Keratinocyte (primary cell): ENCODE results near the gene MPV17L2.
"Not testable (repeated sequence)": the region's sequence is repeated elsewhere in the genome, so short reads cannot be mapped to it uniquely, and the experiment has no call there.

Source experiments
- CTCF ChIP-seq, 3 experiments: IDR thresholded peaks in 1 of 3; conservative IDR thresholded peaks in 1 of 3; optimal IDR thresholded peaks in 1 of 3; 2 replicates in 2 of 3; 3 replicates in 1 of 3; pipeline versions ENCODE3 to v1.5.1; 2011; ENCODE audit warnings: low read length in 3 of 3, mild to moderate bottlenecking in 3 of 3, moderate library complexity in 2 of 3, control low read depth in 1 of 3, inconsistent platforms in 1 of 3; ENCODE audit not compliant: insufficient read depth in 2 of 3; ENCODE audit errors: extremely low read depth in 1 of 3
- EZH2 ChIP-seq: IDR thresholded peaks from one replicate; pipeline ENCODE4 v1.6.1; 2012; ENCODE audit warnings: inconsistent platforms, mild to moderate bottlenecking, low read length, moderate library complexity

- TF ChIP-seq CTCF (optimal IDR thresholded peaks at IDR 0.05 in 1 of 3, IDR thresholded peaks at IDR 0.05 in 1 of 3, conservative IDR thresholded peaks at IDR 0.05 in 1 of 3; ENCODE audit: extremely low read depth in 1 of 3, insufficient read depth in 2 of 3, low read length in 3 of 3); EZH2: not testable (repeated sequence)
Observed at GRCh38 chr19:18209912-18210311, 16.9 kb downstream of the MPV17L2 start.
